Thyroid gland (tissue), 4 donors: ENCODE measurements around the gene NFU1. TPM values are rescaled to one million over a fixed set of nuclear protein-coding genes. Genes with fewer than 3 reads are reported as not detected.

ENCODE experiments used
- total RNA-seq, 4 donors: library from RNA; depleted of rRNA; stranded (reverse); fragments of >200 nt; gene quantifications; one replicate each; pipeline ENCODE4 v1.2.3, GENCODE V29; 2016

NFU1 gene
- total RNA-seq, 4 donors from 2014 or later = 38.7 to 74.2 (median 55.2) TPM

Other genes starting within 250 kb of the NFU1 start
- 100 to 1,000 TPM in 1 of 4 donors, 10 to 100 TPM in 3; 56.7 to 125 (median 71.3) TPM for gene GFPT1, start 50.2 kb downstream of the NFU1 start, total RNA-seq
- gene AAK1, start 206.3 kb upstream of the NFU1 start, total RNA-seq = 100 to 1,000 TPM in 3 of 4 donors, 10 to 100 TPM in 1; 82.0 to 174 (median 144) TPM